HEK293 (cell line): Measurements from ENCODE around the gene FA2H.

Experiments used
- CTCF ChIA-PET: fragments of 350-600 bp; formaldehyde crosslinking; extraction: SDS; loops from one replicate; lab custom pipeline; 2021; ENCODE audit warnings: antibody characterized with exemption; lab: Yijun Ruan, JAX
- POLR2A ChIA-PET: fragments of 300-600 bp; formaldehyde crosslinking; extraction: SDS; loops from one replicate; lab custom pipeline; 2020; ENCODE audit warnings: antibody characterized with exemption, inconsistent platforms; lab: Yijun Ruan, JAX
- H3K27ac ChIP-seq: fragments of 200-500 bp; sonication (Bioruptor generic); 2 replicates; pipeline ENCODE4 v1.5.1; 2014; ENCODE audit warnings: low read depth, low read length, control low read depth, inconsistent platforms; ENCODE audit errors: extremely low read depth
- H3K36me3 ChIP-seq, 2 experiments: fragments of 200-500 bp in 1 of 2; sonication (Bioruptor generic) in 1 of 2; 1 replicate in 1 of 2; 2 replicates in 1 of 2; pipeline ENCODE4 v1.5.1; 2014 to 2017; ENCODE audit warnings: inconsistent platforms in 2 of 2, low read length in 2 of 2; ENCODE audit not compliant: control insufficient read depth in 2 of 2, insufficient read depth in 1 of 2
- H3K4me1 ChIP-seq: fragments of 200-500 bp; sonication (Bioruptor generic); 2 replicates; pipeline ENCODE4 v1.5.1; 2014; ENCODE audit warnings: mild to moderate bottlenecking, low read length, inconsistent platforms; ENCODE audit not compliant: control insufficient read depth, insufficient read depth
- H3K4me3 ChIP-seq: 2 replicates; pipeline ENCODE4 v1.5.1; 2011; ENCODE audit warnings: low read depth, mild to moderate bottlenecking, control low read depth, low read length, moderate library complexity
- H3K9me3 ChIP-seq: fragments of 200-500 bp; sonication (Bioruptor generic); 2 replicates; pipeline ENCODE4 v1.5.1; 2014; ENCODE audit warnings: low read depth, low read length, inconsistent platforms; ENCODE audit not compliant: control insufficient read depth, insufficient read depth
- ELK4 ChIP-seq: IDR thresholded peaks from 2 replicates; pipeline ENCODE4 v1.6.1; 2011; ENCODE audit warnings: mild to moderate bottlenecking, low read depth, low read length, borderline replicate concordance
- FEZF1 ChIP-seq: fragments of 450-650 bp; formaldehyde crosslinking; IDR thresholded peaks from 2 replicates; pipeline ENCODE4 v1.5.1; 2016; ENCODE audit warnings: missing biosample characterization, missing genetic modification characterization
- GFI1B ChIP-seq: fragments of 450-650 bp; formaldehyde crosslinking; IDR thresholded peaks from 2 replicates; pipeline ENCODE4 v1.5.1; 2016; ENCODE audit warnings: missing biosample characterization, missing genetic modification characterization
- HOXD13 ChIP-seq: sonication (generic); formaldehyde crosslinking; IDR thresholded peaks from 2 replicates; pipeline ENCODE4 v1.8.0; 2022; ENCODE audit warnings: missing genetic modification reagents, borderline replicate concordance
- MEIS1 ChIP-seq: sonication (generic); formaldehyde crosslinking; IDR thresholded peaks from 2 replicates; pipeline ENCODE4 v1.8.1; 2022; ENCODE audit warnings: missing genetic modification reagents, mild to moderate bottlenecking, borderline replicate concordance
- OVOL3 ChIP-seq: fragments of 450-650 bp; formaldehyde crosslinking; IDR thresholded peaks from 2 replicates; pipeline ENCODE4 v1.5.1; 2016; ENCODE audit warnings: missing biosample characterization, missing genetic modification characterization
- REPIN1 ChIP-seq: fragments of 450-650 bp; formaldehyde crosslinking; IDR thresholded peaks from 2 replicates; pipeline ENCODE4 v1.5.1; 2017; ENCODE audit warnings: missing biosample characterization, missing genetic modification characterization, low read depth
- ZBTB1 ChIP-seq: fragments of 450-650 bp; formaldehyde crosslinking; IDR thresholded peaks from 2 replicates; pipeline ENCODE4 v1.5.1; 2016; ENCODE audit warnings: missing biosample characterization, missing genetic modification characterization
- ZBTB6 ChIP-seq: fragments of 450-650 bp; formaldehyde crosslinking; IDR thresholded peaks from 2 replicates; pipeline ENCODE4 v1.5.1; 2017; ENCODE audit warnings: missing biosample characterization, missing genetic modification characterization
- ZFP37 ChIP-seq: fragments of 450-650 bp; formaldehyde crosslinking; IDR thresholded peaks from 2 replicates; pipeline ENCODE4 v1.5.1; 2016; ENCODE audit warnings: missing biosample characterization, missing genetic modification characterization
- ZFP69B ChIP-seq: fragments of 450-650 bp; formaldehyde crosslinking; IDR thresholded peaks from 2 replicates; pipeline ENCODE4 v1.5.1; 2016; ENCODE audit warnings: missing biosample characterization, missing genetic modification characterization
- ZNF16 ChIP-seq: fragments of 450-650 bp; formaldehyde crosslinking; IDR thresholded peaks from 2 replicates; pipeline ENCODE4 v1.5.1; 2016; ENCODE audit warnings: low read depth, missing biosample characterization, missing genetic modification characterization
- ZNF280C ChIP-seq: fragments of 450-650 bp; formaldehyde crosslinking; IDR thresholded peaks from 2 replicates; pipeline ENCODE4 v1.5.1; 2016; ENCODE audit warnings: missing biosample characterization, missing genetic modification characterization
- ZNF354C ChIP-seq: fragments of 450-650 bp; formaldehyde crosslinking; IDR thresholded peaks from 2 replicates; pipeline ENCODE4 v1.5.1; 2016; ENCODE audit warnings: missing biosample characterization, missing genetic modification characterization, low read depth, borderline replicate concordance
- ZNF366 ChIP-seq: fragments of 450-650 bp; formaldehyde crosslinking; conservative IDR thresholded peaks from 2 replicates; pipeline ENCODE4 v1.5.1; 2016; ENCODE audit warnings: missing biosample characterization, missing genetic modification characterization
- ZNF398 ChIP-seq: fragments of 450-650 bp; formaldehyde crosslinking; IDR thresholded peaks from 2 replicates; pipeline ENCODE4 v1.5.1; 2017; ENCODE audit warnings: missing biosample characterization, missing genetic modification characterization
- ZNF423 ChIP-seq: fragments of 450-650 bp; formaldehyde crosslinking; IDR thresholded peaks from 2 replicates; pipeline ENCODE4 v1.5.1; 2016; ENCODE audit warnings: missing biosample characterization, missing genetic modification characterization
- ZNF549 ChIP-seq: fragments of 450-650 bp; IDR thresholded peaks from 2 replicates; pipeline ENCODE4 v1.5.1; 2018; ENCODE audit warnings: missing biosample characterization, missing genetic modification characterization, mild to moderate bottlenecking, inconsistent platforms, moderate library complexity
- ZNF561 ChIP-seq: fragments of 450-650 bp; IDR thresholded peaks from 2 replicates; pipeline ENCODE4 v1.5.1; 2018; ENCODE audit warnings: missing biosample characterization, missing genetic modification characterization, borderline replicate concordance
- ZNF585B ChIP-seq: fragments of 450-650 bp; formaldehyde crosslinking; IDR thresholded peaks from 2 replicates; pipeline ENCODE4 v1.5.1; 2016; ENCODE audit warnings: missing biosample characterization, missing genetic modification characterization
- ZNF707 ChIP-seq: fragments of 450-650 bp; formaldehyde crosslinking; IDR thresholded peaks from 2 replicates; pipeline ENCODE4 v1.5.1; 2016; ENCODE audit warnings: missing biosample characterization, missing genetic modification characterization
- ZNF776 ChIP-seq: fragments of 450-650 bp; formaldehyde crosslinking; IDR thresholded peaks from 2 replicates; pipeline ENCODE4 v1.5.0; 2017; ENCODE audit warnings: missing biosample characterization, missing genetic modification characterization, borderline replicate concordance
- ZNF777 ChIP-seq: fragments of 450-650 bp; formaldehyde crosslinking; IDR thresholded peaks from 2 replicates; pipeline ENCODE4 v1.5.1; 2017; ENCODE audit warnings: missing biosample characterization, missing genetic modification characterization, borderline replicate concordance
- ZXDB ChIP-seq: fragments of 450-650 bp; formaldehyde crosslinking; IDR thresholded peaks from 2 replicates; pipeline ENCODE4 v1.5.1; 2016; ENCODE audit warnings: missing biosample characterization, missing genetic modification characterization

FA2H gene

GRCh38 chr16:74716355-74716754 lies 58.3 kb downstream of the FA2H start:
- no peak for TF ChIP-seq ZBTB1 (tag by site-specific recombination)
- TF ChIP-seq MEIS1 (CRISPR knock-in tag): no peak
- TF ChIP-seq GFI1B: no peak
- TF ChIP-seq ZNF16: no peak
- TF ChIP-seq ZNF707: no peak
- no peak for TF ChIP-seq ZNF366 (tag by site-specific recombination)
- no peak for TF ChIP-seq ZNF585B (tag by site-specific recombination)
- TF ChIP-seq ZNF354C (tag by site-specific recombination): no peak
- TF ChIP-seq OVOL3 (tag by site-specific recombination): no peak
- TF ChIP-seq ZNF398 (tag by site-specific recombination): no peak
- TF ChIP-seq FEZF1 (tag by site-specific recombination): no peak
- no peak for TF ChIP-seq ZNF777 (tag by site-specific recombination)
- no peak for TF ChIP-seq ZNF423 (tag by site-specific recombination)
- no peak for TF ChIP-seq ELK4
- no peak for TF ChIP-seq ZFP69B (tag by site-specific recombination)
- POLR2A ChIA-PET: no interaction called here

GRCh38 chr16:74713876-74714275 lies 60.7 kb downstream of the FA2H start:
- Histone ChIP-seq H3K4me1 (no peaks in the 10 kb centered on the region), H3K36me3 (no peaks in the 10 kb centered on the region), H3K9me3 (no peaks in the 10 kb centered on the region), H3K4me3 (no peak overlapping the region), H3K27ac (no peak overlapping the region)
- ChIA-PET POLR2A (interaction anchor here (0.7 kb wide), 1 partner anchor 9 kb away, joined by 3 read pairs; no protein-coding TSS in a partner anchor), CTCF (interaction anchor here (0.6 to 4.8 kb wide), 6 partner anchors 11 to 149 kb away, joined by 3 to 94 read pairs (median 8); no protein-coding TSS in a partner anchor)
- TF ChIP-seq ZNF280C: no peak
- no peak for TF ChIP-seq HOXD13 (CRISPR knock-in tag)
- TF ChIP-seq ZNF561 (tag by site-specific recombination): no peak
- no peak for TF ChIP-seq ELK4
- no peak for TF ChIP-seq ZNF776 (tag by site-specific recombination)
- no peak for TF ChIP-seq REPIN1
- TF ChIP-seq ZXDB (tag by site-specific recombination): no peak
- TF ChIP-seq ZBTB6 (tag by site-specific recombination): no peak
- TF ChIP-seq ZFP37: no peak
- no peak for TF ChIP-seq ZNF549 (tag by site-specific recombination)

More at GRCh38 chr16:74716355-74716754, 58.3 kb downstream of the FA2H start:
- H3K9me3 ChIP-seq: no peaks in the 10 kb centered on the region
- H3K27ac ChIP-seq: no peak overlapping the region
- no peaks in the 10 kb centered on the region for H3K36me3 ChIP-seq
- no peak overlapping the region for H3K4me3 ChIP-seq
- H3K4me1 ChIP-seq: no peaks in the 10 kb centered on the region
- CTCF ChIA-PET: interaction anchor here (1.0 kb wide), 1 partner anchor 146 kb away, joined by 5 read pairs; no protein-coding TSS in a partner anchor
